RWPE1 (cell line): ENCODE data around the gene PTPN14.
A peak's percentile ranks its signal among the peaks of the same experiment; 100 is the strongest.
"Not testable (repeated sequence)": the region's sequence is repeated elsewhere in the genome, so short reads cannot be mapped to it uniquely, and the experiment has no call there.

Source experiments
- CTCF ChIA-PET: fragments of 350-600 bp; sonication (Branson Sonifier 250); formaldehyde crosslinking; extraction: SDS; loops from one replicate; lab custom pipeline; 2021; lab: Yijun Ruan, JAX
- POLR2A ChIA-PET: fragments of 400-600 bp; formaldehyde crosslinking; extraction: SDS; loops from one replicate; lab custom pipeline; 2020; ENCODE audit warnings: antibody characterized with exemption; ENCODE audit not compliant: low non-redundant PET; lab: Yijun Ruan, JAX
- DNase-seq: peaks from one replicate; pipeline ENCODE4 v3.0.0; 2012; ENCODE audit warnings: low spot score
- H3K27ac ChIP-seq: fragments of 450-650 bp; 2 replicates; pipeline ENCODE4 v1.5.1; 2017
- CTCF ChIP-seq: fragments of 450-650 bp; conservative IDR thresholded peaks from 2 replicates; pipeline ENCODE4 v1.5.1; 2017; ENCODE audit warnings: low read depth, mild to moderate bottlenecking

PTPN14 gene

GRCh38 chr1:214524824-214525223 is 26.6 kb downstream of the PTPN14 start:
- POLR2A ChIA-PET, result no interaction called here
- H3K27ac ChIP-seq, result no peak overlapping the region
- no peak for TF ChIP-seq CTCF
- CTCF ChIA-PET, result no interaction called here
- DNase-seq, result no peak

- DNase-seq, result no peak
- H3K27ac ChIP-seq, result peak overlapping the region; percentile 46
- ChIA-PET CTCF (interaction anchor here (1.1 kb wide), 1 partner anchor 19 kb away, joined by 3 read pairs; no protein-coding TSS in a partner anchor), POLR2A (no interaction called here)
- TF ChIP-seq CTCF, result no peak
Observed at GRCh38 chr1:214523124-214523824, 28.1 kb downstream of the PTPN14 start.

- DNase-seq, CTCF ChIA-PET, POLR2A ChIA-PET: not testable (repeated sequence)
- peak overlapping the region; percentile 28; the same call in 1 of the 2 replicates for H3K27ac ChIP-seq
Observed at GRCh38 chr1:214521458-214521857, 29.9 kb downstream of the PTPN14 start.

- ChIA-PET POLR2A (no interaction called here), CTCF (no interaction called here)
- H3K27ac ChIP-seq, result no peak overlapping the region
- TF ChIP-seq CTCF, result no peak
- no peak for DNase-seq
Observed at GRCh38 chr1:214520544-214521165, 30.7 kb downstream of the PTPN14 start.

GRCh38 chr1:214518361-214518760 is 33.0 kb downstream of the PTPN14 start:
- DNase-seq, result no peak
- no peak for TF ChIP-seq CTCF
- ChIA-PET CTCF (no interaction called here), POLR2A (no interaction called here)
- no peak overlapping the region for H3K27ac ChIP-seq

GRCh38 chr1:214516434-214517326 is 34.7 kb downstream of the PTPN14 start:
- POLR2A ChIA-PET, result no interaction called here
- no peak for DNase-seq
- CTCF ChIA-PET, result no interaction called here
- H3K27ac ChIP-seq, result no peak overlapping the region
- no peak for TF ChIP-seq CTCF
